Central memory CD8-positive, alpha-beta T cell (primary cell): ENCODE data around the gene CBFA2T3.
A peak's percentile ranks its signal among the peaks of the same experiment; 100 is the strongest.
"Not testable (repeated sequence)": the region's sequence is repeated elsewhere in the genome, so short reads cannot be mapped to it uniquely, and the experiment has no call there.

ENCODE experiments used
- ATAC-seq: fragments of 150-1000 bp; cut with Tn5 transposase; replicated peaks from 2 replicates; pipeline ENCODE4 v1.10.0; 2022; ENCODE audit warnings: mild to moderate bottlenecking, moderate FRiP score, moderate number of reproducible peaks; ENCODE audit not compliant: poor library complexity, severe bottlenecking; ENCODE audit errors: extremely low read depth
- DNase-seq, 2 donors: peaks; one replicate each; pipeline ENCODE4 v3.0.0; 2021; ENCODE audit warnings: low spot score in 2 of 2
- H3K27ac Mint-ChIP-seq: one replicate; pipeline ENCODE4 v1.8.0; 2022; ENCODE audit warnings: low read depth, mild to moderate bottlenecking, moderate library complexity, mixed read lengths
- H3K27me3 Mint-ChIP-seq: one replicate; pipeline ENCODE4 v1.8.0; 2022; ENCODE audit warnings: mixed read lengths
- H3K36me3 Mint-ChIP-seq: one replicate; pipeline ENCODE4 v1.8.0; 2022; ENCODE audit warnings: mild to moderate bottlenecking, moderate library complexity, mixed read lengths; ENCODE audit not compliant: insufficient read depth
- H3K4me1 Mint-ChIP-seq: one replicate; pipeline ENCODE4 v1.8.0; 2022; ENCODE audit warnings: mixed read lengths
- H3K4me3 Mint-ChIP-seq: one replicate; pipeline ENCODE4 v1.8.0; 2022; ENCODE audit warnings: mild to moderate bottlenecking, moderate library complexity, mixed read lengths
- H3K9me3 Mint-ChIP-seq: one replicate; pipeline ENCODE4 v1.8.0; 2022; ENCODE audit warnings: mixed read lengths

Gene CBFA2T3

GRCh38 chr16:88889702-88890352, 87.2 kb downstream of the CBFA2T3 start:
- DNase-seq, H3K4me1 Mint-ChIP-seq, H3K27ac Mint-ChIP-seq, H3K36me3 Mint-ChIP-seq, ATAC-seq, H3K4me3 Mint-ChIP-seq, H3K9me3 Mint-ChIP-seq, H3K27me3 Mint-ChIP-seq: not testable (repeated sequence)

DNA sequence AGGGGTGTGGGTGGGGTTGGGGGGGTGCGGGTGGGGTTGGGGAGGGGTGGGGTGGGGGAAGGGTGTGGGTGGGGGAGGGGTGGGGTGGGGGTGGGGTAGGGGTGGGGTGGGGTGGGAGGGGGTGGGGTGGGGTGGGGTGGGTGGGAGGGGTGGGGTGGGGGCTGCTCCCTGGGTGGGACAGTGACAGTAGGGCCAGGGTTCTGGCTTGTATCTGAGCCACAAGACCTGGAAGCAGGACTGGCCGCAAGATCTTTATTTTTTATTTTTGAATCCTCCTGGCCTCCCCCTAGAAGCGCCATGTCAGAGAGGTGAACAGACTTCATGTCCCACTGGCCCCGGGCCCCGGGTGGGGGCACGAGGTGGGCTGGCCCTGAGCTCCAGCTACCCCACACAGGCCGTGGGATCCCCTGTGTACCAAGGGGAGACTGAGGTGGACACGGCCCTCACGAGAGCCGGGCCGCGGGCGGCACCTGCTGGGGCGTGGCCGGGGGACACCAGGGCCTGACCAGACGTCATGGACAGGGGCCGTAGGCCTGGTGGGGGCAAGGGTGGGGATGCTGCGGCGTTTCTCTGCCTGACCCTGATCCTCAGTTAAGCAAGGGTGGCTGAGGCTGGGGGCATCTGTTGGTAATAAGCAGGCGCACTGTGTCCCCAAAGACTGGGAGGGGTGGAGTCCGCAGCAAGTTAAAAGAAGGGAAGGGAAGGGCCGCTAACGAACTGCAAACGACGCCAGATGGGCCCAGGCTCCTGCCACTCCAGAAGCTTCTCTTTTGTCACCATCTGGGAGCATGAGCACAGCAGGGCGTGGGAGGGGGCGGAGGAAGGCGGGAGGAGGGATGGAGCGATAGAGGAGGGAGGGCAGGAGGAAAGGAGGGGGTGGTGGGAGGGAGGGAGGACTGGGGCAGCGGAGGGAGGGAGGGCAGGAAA, 88.3 kb downstream of the CBFA2T3 start:
- H3K27me3 Mint-ChIP-seq = no peaks in the 10 kb centered on the region
- ATAC-seq (no peak), DNase-seq (no peak)
- no peaks in the 10 kb centered on the region for H3K4me1 Mint-ChIP-seq
- no peak overlapping the region for H3K4me3 Mint-ChIP-seq
- no peaks in the 10 kb centered on the region for H3K9me3 Mint-ChIP-seq
- H3K36me3 Mint-ChIP-seq = no peaks in the 10 kb centered on the region
- no peak overlapping the region for H3K27ac Mint-ChIP-seq

- ATAC-seq (no peak), DNase-seq (no peak)
- H3K27me3 Mint-ChIP-seq = no peaks in the 10 kb centered on the region
- no peak overlapping the region for H3K4me3 Mint-ChIP-seq
- no peaks in the 10 kb centered on the region for H3K9me3 Mint-ChIP-seq
- H3K27ac Mint-ChIP-seq = no peak overlapping the region
- no peaks in the 10 kb centered on the region for H3K4me1 Mint-ChIP-seq
- H3K36me3 Mint-ChIP-seq = no peaks in the 10 kb centered on the region
Measured at GRCh38 chr16:88888057-88888456, 89.0 kb downstream of the CBFA2T3 start.

GRCh38 chr16:88886845-88887521, 90.0 kb downstream of the CBFA2T3 start:
- H3K9me3 Mint-ChIP-seq = no peaks in the 10 kb centered on the region
- H3K36me3 Mint-ChIP-seq = no peaks in the 10 kb centered on the region
- H3K4me1 Mint-ChIP-seq = peaks cover 4% of the 10 kb centered on the region
- no peak for ATAC-seq
- no peaks in the 10 kb centered on the region for H3K27me3 Mint-ChIP-seq
- DNase-seq = no peak
- no peak overlapping the region for H3K27ac Mint-ChIP-seq
- H3K4me3 Mint-ChIP-seq = no peak overlapping the region

DNA sequence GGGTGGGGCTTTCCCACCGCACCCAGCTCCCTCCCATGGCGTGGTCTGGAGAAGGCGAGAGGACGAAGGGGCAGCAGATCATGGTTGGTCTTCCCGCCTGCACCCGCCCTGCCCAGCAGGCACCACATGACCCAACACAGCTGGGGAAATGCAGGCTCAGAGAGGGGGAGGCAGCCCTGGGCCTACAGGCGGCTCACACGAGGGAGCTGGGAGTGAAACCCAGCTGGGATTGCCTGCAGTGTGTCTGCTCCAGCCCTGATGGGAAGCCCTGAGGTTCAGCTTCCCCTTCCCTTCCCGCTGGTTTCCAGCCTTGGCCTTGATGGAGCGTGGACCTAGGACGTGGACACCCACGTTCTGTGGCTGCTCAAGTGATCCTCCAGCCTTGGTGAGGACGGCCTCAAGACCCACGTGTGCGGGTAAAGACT, 90.6 kb downstream of the CBFA2T3 start:
- no peak for DNase-seq
- no peak overlapping the region for H3K4me3 Mint-ChIP-seq
- no peak for ATAC-seq
- no peaks in the 10 kb centered on the region for H3K27me3 Mint-ChIP-seq
- no peak overlapping the region for H3K27ac Mint-ChIP-seq
- H3K36me3 Mint-ChIP-seq = peaks cover 3% of the 10 kb centered on the region
- H3K4me1 Mint-ChIP-seq = peaks cover 4% of the 10 kb centered on the region
- no peaks in the 10 kb centered on the region for H3K9me3 Mint-ChIP-seq

DNA sequence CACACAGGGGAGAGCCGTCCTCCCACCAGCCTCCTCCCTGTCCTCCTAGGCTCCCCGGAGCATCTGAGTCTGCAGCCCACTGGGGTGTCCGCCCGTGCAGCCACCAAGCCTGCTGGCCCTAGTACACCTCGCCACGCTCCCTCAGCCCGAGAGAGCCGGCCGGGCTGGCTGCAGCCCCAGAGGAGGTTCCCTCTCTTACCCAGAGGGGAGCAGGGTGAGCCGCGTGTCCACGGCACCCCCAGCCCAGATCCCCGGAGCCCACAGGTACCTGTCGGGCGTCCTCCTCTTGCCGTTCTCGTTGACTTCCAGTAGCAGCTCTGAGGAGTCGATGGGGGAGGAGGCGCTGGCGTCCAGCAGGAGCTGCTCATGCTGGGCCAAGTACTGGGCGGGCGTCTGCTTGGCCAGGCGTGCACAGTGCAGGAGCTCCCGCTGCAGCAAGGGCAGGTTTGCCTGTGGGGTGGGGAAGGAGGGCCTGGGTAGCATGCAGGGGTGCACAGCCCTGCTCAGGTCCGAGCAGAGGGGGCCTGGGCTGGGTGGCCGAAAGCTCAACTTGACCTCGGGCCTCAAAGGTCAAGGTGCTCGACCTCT, 91.2 kb downstream of the CBFA2T3 start:
- ATAC-seq = no peak
- DNase-seq = no peak
- H3K4me3 Mint-ChIP-seq = no peak overlapping the region
- no peaks in the 10 kb centered on the region for H3K9me3 Mint-ChIP-seq
- H3K27me3 Mint-ChIP-seq = no peaks in the 10 kb centered on the region
- no peak overlapping the region for H3K27ac Mint-ChIP-seq
- H3K36me3 Mint-ChIP-seq = peaks cover 3% of the 10 kb centered on the region
- H3K4me1 Mint-ChIP-seq = peaks cover 4% of the 10 kb centered on the region

DNA sequence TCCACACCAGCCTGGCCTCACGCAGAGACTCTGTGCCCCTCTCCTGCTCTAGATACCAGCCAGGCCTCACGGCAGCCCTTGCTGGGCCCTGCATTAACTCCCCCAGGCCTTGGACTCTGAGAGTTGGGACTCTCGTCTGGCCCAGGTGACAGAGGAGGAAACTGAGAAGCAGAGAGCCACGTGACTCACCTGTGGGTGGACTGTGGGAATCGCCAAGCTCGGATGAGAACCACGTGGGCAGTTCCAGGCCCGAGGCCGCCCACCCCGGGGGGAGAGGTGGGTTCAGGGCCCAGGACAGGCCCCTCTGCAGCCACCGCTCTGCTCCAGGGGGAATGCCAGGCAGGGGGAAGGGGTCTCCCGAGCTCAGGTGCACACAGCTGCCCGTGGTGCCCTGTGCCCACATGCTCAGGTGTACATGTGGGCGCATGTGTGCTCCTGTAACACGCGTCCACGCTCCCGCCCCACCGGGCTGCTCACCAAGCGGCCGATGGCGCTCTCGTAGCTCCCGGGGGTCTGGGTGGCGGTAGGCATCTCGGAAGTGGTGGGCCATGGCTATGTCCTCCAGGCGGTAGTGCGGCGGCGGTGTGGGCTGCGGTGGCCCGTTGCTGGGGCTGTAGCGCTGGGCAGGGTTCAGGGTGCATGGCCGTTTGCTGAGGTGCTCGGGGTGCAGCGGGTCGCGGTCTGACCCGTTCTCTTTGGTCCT, 92.3 kb downstream of the CBFA2T3 start:
- Mint-ChIP-seq H3K27ac (no peak overlapping the region), H3K4me3 (no peak overlapping the region)

GRCh38 chr16:88883946-88884345, 93.1 kb downstream of the CBFA2T3 start:
- Mint-ChIP-seq H3K27ac (no peak overlapping the region), H3K4me1 (peaks cover 4% of the 10 kb centered on the region), H3K4me3 (no peak overlapping the region), H3K9me3 (no peaks in the 10 kb centered on the region), H3K27me3 (no peaks in the 10 kb centered on the region), H3K36me3 (peaks cover 3% of the 10 kb centered on the region)
- DNase-seq (no peak), ATAC-seq (no peak)

More for the DNA sequence above, 92.3 kb downstream of the CBFA2T3 start:
- Mint-ChIP-seq H3K9me3 (no peaks in the 10 kb centered on the region), H3K27me3 (no peaks in the 10 kb centered on the region), H3K4me1 (peaks cover 4% of the 10 kb centered on the region), H3K36me3 (peaks cover 3% of the 10 kb centered on the region)
- DNase-seq = no peak
- no peak for ATAC-seq

DNA sequence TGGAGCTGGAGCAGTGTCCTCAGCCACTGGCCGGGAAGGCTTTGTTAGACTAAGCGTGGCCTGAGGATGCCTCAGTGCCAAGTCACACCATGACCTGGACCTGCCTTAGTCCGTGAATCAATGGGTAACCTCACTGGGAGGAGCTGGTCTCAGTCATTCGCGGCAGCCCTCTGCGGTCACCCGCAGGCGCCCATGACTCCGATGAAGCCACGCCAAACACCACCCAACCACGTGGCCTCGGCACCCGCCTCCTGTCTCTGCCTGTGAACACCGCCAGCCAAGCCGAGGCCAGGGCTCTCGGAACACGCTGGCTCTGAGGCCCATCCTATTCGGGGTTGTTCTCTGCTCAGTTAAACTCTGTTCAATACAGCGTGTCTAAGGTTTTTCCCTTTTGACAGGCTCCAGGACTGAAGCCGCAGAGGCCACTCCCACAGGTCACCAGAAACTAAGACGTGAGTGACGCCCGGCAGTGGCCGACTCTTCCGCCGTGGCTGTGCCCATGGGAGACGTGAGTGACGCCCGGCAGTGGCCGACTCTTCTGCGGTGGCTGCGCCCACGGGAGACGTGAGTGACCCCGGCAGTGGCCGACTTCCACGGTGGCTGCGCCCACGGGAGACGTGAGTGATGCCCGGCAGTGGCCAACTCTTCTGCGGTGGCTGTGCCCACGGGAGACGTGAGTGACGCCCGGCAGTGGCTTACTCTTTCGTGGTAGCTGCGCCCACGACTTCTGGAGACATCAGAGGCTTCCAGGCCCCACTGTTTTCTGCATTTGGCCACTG, 93.7 kb downstream of the CBFA2T3 start:
- Mint-ChIP-seq H3K4me1 (peaks cover 4% of the 10 kb centered on the region), H3K9me3 (no peaks in the 10 kb centered on the region), H3K27me3 (no peaks in the 10 kb centered on the region), H3K27ac (no peak overlapping the region), H3K4me3 (no peak overlapping the region), H3K36me3 (peaks cover 3% of the 10 kb centered on the region)
- ATAC-seq = no peak
- DNase-seq = no peak

DNA sequence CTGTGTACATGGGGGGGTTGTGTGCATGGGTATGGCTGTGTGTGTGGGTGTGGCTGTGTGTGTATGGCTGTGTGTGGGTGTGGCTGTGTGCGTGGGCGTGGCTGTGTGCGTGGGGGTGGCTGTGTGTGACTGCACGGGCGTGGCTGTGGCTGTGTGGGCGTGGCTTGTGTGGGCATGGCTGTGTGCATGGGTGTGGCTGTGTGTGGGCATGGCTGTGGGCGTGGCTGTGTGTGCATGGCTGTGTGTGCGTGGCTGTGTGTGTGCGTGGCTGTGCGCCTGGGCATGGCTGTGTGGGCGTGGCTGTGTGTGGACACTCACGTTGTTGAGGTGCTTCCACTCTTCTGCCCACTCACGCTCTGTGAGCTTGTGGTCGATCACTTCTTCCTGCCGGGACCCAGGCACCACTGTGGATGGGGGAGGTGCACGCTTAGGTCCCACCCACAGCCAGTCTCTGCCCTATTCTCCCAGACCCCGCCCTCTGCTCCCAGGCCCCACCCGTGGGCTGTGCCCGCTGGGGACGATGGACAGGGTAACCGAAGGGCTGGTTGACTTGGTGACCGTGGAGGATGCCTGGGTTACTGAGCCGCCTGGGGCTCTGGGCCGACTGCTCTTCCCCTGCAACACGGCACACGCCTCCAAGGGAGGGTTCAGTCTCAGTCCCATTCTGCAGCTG, 94.5 kb downstream of the CBFA2T3 start:
- DNase-seq (no peak), ATAC-seq (no peak)
- H3K36me3 Mint-ChIP-seq = peaks cover 3% of the 10 kb centered on the region
- H3K27ac Mint-ChIP-seq = peak overlapping the region; percentile 69
- H3K27me3 Mint-ChIP-seq = no peaks in the 10 kb centered on the region
- no peak overlapping the region for H3K4me3 Mint-ChIP-seq
- H3K9me3 Mint-ChIP-seq = no peaks in the 10 kb centered on the region
- H3K4me1 Mint-ChIP-seq = peaks cover 4% of the 10 kb centered on the region

- H3K4me3 Mint-ChIP-seq = no peak overlapping the region
- peaks cover 3% of the 10 kb centered on the region for H3K36me3 Mint-ChIP-seq
- no peaks in the 10 kb centered on the region for H3K27me3 Mint-ChIP-seq
- peak overlapping the region; percentile 69 for H3K27ac Mint-ChIP-seq
- H3K9me3 Mint-ChIP-seq = no peaks in the 10 kb centered on the region
- ATAC-seq (no peak), DNase-seq (no peak)
- H3K4me1 Mint-ChIP-seq = peaks cover 4% of the 10 kb centered on the region
Measured at GRCh38 chr16:88881675-88882357, 95.2 kb downstream of the CBFA2T3 start.
